Right lobe of liver (tissue), 4 donors: ENCODE data around the gene DZANK1.

Experiments used
- POLR2A ChIP-seq: fragments of 450-650 bp; IDR thresholded peaks from one replicate; pipeline ENCODE4 v1.6.1; 2017; ENCODE audit warnings: antibody characterized with exemption, mild to moderate bottlenecking
- TF ChIP-seq, protein P1 (sequence below), 4 donors: fragments of 200-600 bp in 3 of 4; fragments of 450-650 bp in 1 of 4; IDR thresholded peaks; one replicate each; pipeline versions ENCODE4 v1.5.1 to v1.8.0; 2016 to 2022; ENCODE audit warnings: antibody characterized with exemption in 4 of 4, mild to moderate bottlenecking in 2 of 4
- donor health status: DM: no; HTN: no; CAD: no.
- donor health status: DM: no; HTN: no; CAD: no.
- donor health status: DM: no; HTN: yes; CAD: no.

DNA sequence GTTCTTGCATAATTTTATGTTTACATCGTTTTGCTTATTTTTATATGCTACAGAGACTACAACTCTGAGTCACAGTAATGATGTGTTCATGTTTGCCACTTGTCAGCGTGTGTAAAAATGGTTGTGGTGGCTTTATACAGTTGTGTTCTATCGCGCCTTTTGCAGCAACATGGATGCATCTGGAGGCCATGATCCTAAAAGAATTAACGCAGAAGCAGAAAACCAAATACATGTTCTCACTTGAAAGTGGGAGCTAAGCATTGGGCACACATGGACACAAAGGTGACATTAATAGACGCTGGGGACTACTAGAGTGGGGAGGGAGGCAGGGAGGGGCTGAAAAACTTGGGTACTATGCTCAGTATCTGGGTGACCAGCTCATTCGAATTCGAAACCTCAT lies 39.9 kb upstream of the DZANK1 start:
- TF ChIP-seq, protein P1, sequence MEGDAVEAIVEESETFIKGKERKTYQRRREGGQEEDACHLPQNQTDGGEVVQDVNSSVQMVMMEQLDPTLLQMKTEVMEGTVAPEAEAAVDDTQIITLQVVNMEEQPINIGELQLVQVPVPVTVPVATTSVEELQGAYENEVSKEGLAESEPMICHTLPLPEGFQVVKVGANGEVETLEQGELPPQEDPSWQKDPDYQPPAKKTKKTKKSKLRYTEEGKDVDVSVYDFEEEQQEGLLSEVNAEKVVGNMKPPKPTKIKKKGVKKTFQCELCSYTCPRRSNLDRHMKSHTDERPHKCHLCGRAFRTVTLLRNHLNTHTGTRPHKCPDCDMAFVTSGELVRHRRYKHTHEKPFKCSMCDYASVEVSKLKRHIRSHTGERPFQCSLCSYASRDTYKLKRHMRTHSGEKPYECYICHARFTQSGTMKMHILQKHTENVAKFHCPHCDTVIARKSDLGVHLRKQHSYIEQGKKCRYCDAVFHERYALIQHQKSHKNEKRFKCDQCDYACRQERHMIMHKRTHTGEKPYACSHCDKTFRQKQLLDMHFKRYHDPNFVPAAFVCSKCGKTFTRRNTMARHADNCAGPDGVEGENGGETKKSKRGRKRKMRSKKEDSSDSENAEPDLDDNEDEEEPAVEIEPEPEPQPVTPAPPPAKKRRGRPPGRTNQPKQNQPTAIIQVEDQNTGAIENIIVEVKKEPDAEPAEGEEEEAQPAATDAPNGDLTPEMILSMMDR (IDR thresholded peaks at IDR 0.05) = no peak
- TF ChIP-seq POLR2A = no peak
